HL-60 (cell line): ENCODE results near the gene VIPAS39.

Experiments
- DNase-seq, 2 experiments: peaks; one replicate each; pipeline ENCODE4 v3.0.0-alpha.2; 2010 to 2020; ENCODE audit warnings: low read depth in 1 of 2, low spot score in 1 of 2
- H3K27ac ChIP-seq: fragments of 250-450 bp; sonication (Bioruptor Pico); replicated peaks from 2 replicates; pipeline ENCODE4 v1.5.1; 2020; ENCODE audit warnings: mild to moderate bottlenecking, moderate library complexity
- H3K27me3 ChIP-seq: fragments of 250-450 bp; sonication (Bioruptor Pico); 2 replicates; pipeline ENCODE4 v1.5.1; 2021; ENCODE audit warnings: mild to moderate bottlenecking, moderate library complexity; ENCODE audit not compliant: insufficient read depth, poor library complexity, severe bottlenecking
- H3K4me3 ChIP-seq: replicated peaks from 2 replicates; pipeline ENCODE4 v1.5.1; 2011; ENCODE audit warnings: mild to moderate bottlenecking, control low read depth, low read length; ENCODE audit not compliant: insufficient read depth
- CTCF ChIP-seq: IDR thresholded peaks from one replicate; pipeline ENCODE4 v1.5.1; 2011; ENCODE audit warnings: low read length, control low read depth, inconsistent platforms; ENCODE audit not compliant: insufficient read depth
- GABPA ChIP-seq: IDR thresholded peaks from 2 replicates; pipeline ENCODE4 v1.6.1; 2012; ENCODE audit warnings: low read depth
- POLR2AphosphoS5 ChIP-seq: IDR thresholded peaks from 2 replicates; pipeline ENCODE4 v1.6.1; 2012; ENCODE audit warnings: low read depth
- SPI1 ChIP-seq: IDR thresholded peaks from 2 replicates; pipeline ENCODE4 v1.6.1; 2012; ENCODE audit warnings: low read depth, mild to moderate bottlenecking, borderline replicate concordance
- TF ChIP-seq, protein P1 (sequence below): IDR thresholded peaks from 2 replicates; pipeline ENCODE4 v1.6.1; 2012; ENCODE audit warnings: low read depth; ENCODE audit not compliant: insufficient replicate concordance

VIPAS39 gene

GRCh38 chr14:77458249-77458950, 999 bp upstream of the VIPAS39 start:
- Histone ChIP-seq H3K27me3 (no peaks in the 10 kb centered on the region), H3K4me3 (peak overlapping the region; percentile 90), H3K27ac (peak overlapping the region; percentile 96)
- DNase-seq, result peak in 1 of 2 experiments; percentile 19
- TF ChIP-seq CTCF, result no peak
- TF ChIP-seq SPI1, result no peak
- no peak for TF ChIP-seq GABPA
- no peak for TF ChIP-seq POLR2AphosphoS5
- TF ChIP-seq, protein P1, sequence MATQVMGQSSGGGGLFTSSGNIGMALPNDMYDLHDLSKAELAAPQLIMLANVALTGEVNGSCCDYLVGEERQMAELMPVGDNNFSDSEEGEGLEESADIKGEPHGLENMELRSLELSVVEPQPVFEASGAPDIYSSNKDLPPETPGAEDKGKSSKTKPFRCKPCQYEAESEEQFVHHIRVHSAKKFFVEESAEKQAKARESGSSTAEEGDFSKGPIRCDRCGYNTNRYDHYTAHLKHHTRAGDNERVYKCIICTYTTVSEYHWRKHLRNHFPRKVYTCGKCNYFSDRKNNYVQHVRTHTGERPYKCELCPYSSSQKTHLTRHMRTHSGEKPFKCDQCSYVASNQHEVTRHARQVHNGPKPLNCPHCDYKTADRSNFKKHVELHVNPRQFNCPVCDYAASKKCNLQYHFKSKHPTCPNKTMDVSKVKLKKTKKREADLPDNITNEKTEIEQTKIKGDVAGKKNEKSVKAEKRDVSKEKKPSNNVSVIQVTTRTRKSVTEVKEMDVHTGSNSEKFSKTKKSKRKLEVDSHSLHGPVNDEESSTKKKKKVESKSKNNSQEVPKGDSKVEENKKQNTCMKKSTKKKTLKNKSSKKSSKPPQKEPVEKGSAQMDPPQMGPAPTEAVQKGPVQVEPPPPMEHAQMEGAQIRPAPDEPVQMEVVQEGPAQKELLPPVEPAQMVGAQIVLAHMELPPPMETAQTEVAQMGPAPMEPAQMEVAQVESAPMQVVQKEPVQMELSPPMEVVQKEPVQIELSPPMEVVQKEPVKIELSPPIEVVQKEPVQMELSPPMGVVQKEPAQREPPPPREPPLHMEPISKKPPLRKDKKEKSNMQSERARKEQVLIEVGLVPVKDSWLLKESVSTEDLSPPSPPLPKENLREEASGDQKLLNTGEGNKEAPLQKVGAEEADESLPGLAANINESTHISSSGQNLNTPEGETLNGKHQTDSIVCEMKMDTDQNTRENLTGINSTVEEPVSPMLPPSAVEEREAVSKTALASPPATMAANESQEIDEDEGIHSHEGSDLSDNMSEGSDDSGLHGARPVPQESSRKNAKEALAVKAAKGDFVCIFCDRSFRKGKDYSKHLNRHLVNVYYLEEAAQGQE, result no peak

GRCh38 chr14:77457115-77457521, 283 bp downstream of the VIPAS39 start:
- Histone ChIP-seq H3K27me3 (no peaks in the 10 kb centered on the region), H3K27ac (peak overlapping the region; percentile 96), H3K4me3 (peak overlapping the region; percentile 90)
- no peak for TF ChIP-seq POLR2AphosphoS5
- TF ChIP-seq GABPA, result no peak
- TF ChIP-seq CTCF, result no peak
- TF ChIP-seq, protein P1, result no peak
- no peak for TF ChIP-seq SPI1
- DNase-seq, result no peak

DNA sequence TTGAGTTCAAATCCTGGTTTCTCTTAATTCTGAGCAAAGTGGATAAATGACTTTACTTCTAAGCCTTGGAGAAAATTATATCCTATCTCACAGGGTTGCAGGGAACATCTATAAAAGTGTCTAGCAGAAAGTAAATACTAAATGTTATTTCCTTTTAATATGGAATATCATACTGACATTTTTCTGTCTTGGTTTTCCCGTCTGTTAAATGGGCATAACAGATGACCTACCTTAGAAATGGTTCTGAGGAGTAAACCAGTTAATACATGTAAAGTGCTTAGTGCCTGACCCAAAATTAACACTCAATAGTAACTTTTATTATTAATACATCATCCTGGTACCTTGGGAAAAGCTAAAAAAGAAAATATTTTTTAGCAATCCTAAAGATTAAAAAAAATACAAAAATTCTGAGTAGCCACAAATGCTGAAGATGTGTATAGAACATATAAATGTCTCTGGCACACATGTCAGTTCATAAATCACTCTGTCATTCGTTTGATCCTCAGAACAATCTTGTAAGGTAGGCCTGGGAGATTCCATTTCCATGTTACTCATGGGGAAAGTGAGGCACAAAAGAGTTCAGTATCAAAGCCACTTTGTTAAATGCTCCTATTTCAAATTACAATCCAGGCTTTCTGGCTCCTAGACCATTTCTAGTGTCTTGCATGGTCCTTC, 1.3 kb downstream of the VIPAS39 start:
- no peak for DNase-seq
- Histone ChIP-seq H3K27ac (no peak overlapping the region), H3K4me3 (no peak overlapping the region; the same call in 1 of the 2 replicates), H3K27me3 (no peaks in the 10 kb centered on the region)
- TF ChIP-seq CTCF (no peak), SPI1 (no peak), POLR2AphosphoS5 (no peak), GABPA (no peak)
- TF ChIP-seq, protein P1, result no peak
